Measurements from ENCODE around the gene CRACR2B.

The CRACR2B gene

GRCh38 chr11:786235-787083 lies 41.3 kb upstream of the CRACR2B start:
- H3K4me1 ChIP-seq: no peaks in the 10 kb centered on the region; the same call in 1 of the 2 replicates
- no peaks in the 10 kb centered on the region for H3K9me3 ChIP-seq
- no peak overlapping the region for H3K4me3 ChIP-seq (ENCODE audit: low read depth, low read length)
- no peak for DNase-seq
- H3K27me3 ChIP-seq: no peaks in the 10 kb centered on the region
- TF ChIP-seq CTCF (IDR thresholded peaks at IDR 0.05; ENCODE audit: low read depth, low read length): no peak
- no peaks in the 10 kb centered on the region for H3K36me3 ChIP-seq

GRCh38 chr11:787084-787675 lies 40.5 kb upstream of the CRACR2B start:
- H3K4me1 ChIP-seq: no peaks in the 10 kb centered on the region; the same call in 1 of the 2 replicates

GRCh38 chr11:788009-788640 lies 39.6 kb upstream of the CRACR2B start:
- no peak for TF ChIP-seq CTCF (IDR thresholded peaks at IDR 0.05; ENCODE audit: low read depth, low read length)
- no peak overlapping the region for H3K4me3 ChIP-seq (ENCODE audit: low read depth, low read length)
- no peak for DNase-seq

More at GRCh38 chr11:787084-787675, 40.5 kb upstream of the CRACR2B start:
- H3K27me3 ChIP-seq: no peaks in the 10 kb centered on the region
- TF ChIP-seq CTCF (IDR thresholded peaks at IDR 0.05; ENCODE audit: low read depth, low read length): no peak
- H3K4me3 ChIP-seq (ENCODE audit: low read depth, low read length): no peak overlapping the region
- no peaks in the 10 kb centered on the region for H3K9me3 ChIP-seq
- no peaks in the 10 kb centered on the region for H3K36me3 ChIP-seq
- DNase-seq: no peak

GRCh38 chr11:788953-789940 lies 38.5 kb upstream of the CRACR2B start:
- Histone ChIP-seq H3K4me1 (no peaks in the 10 kb centered on the region), H3K27me3 (no peaks in the 10 kb centered on the region), H3K4me3 (ENCODE audit: low read depth, low read length) (peak overlapping the region; percentile 58), H3K36me3 (peaks cover 2% of the 10 kb centered on the region; the same call in 1 of the 2 replicates), H3K9me3 (no peaks in the 10 kb centered on the region)
- no peak for TF ChIP-seq CTCF (IDR thresholded peaks at IDR 0.05; ENCODE audit: low read depth, low read length)
- DNase-seq: no peak

More at GRCh38 chr11:788009-788640, 39.6 kb upstream of the CRACR2B start:
- no peaks in the 10 kb centered on the region for H3K36me3 ChIP-seq
- no peaks in the 10 kb centered on the region for H3K27me3 ChIP-seq
- no peaks in the 10 kb centered on the region; the same call in 1 of the 2 replicates for H3K4me1 ChIP-seq
- no peaks in the 10 kb centered on the region for H3K9me3 ChIP-seq

- Histone ChIP-seq H3K4me1 (no peaks in the 10 kb centered on the region), H3K4me3 (ENCODE audit: low read depth, low read length) (peak within 1 kb of the TSS; percentile 58), H3K36me3 (peaks cover 7% of the 10 kb centered on the region; the same call in 1 of the 2 replicates), H3K9me3 (no peaks in the 10 kb centered on the region), H3K27me3 (no peaks in the 10 kb centered on the region)
- DNase-seq: peak; percentile 67
- no peak for TF ChIP-seq CTCF (IDR thresholded peaks at IDR 0.05; ENCODE audit: low read depth, low read length)
Observed at GRCh38 chr11:789943-790342, 37.8 kb upstream of the CRACR2B start, which contains the start of gene CEND1. TSS of gene CEND1 (minus strand) at chr11:790090. CDS start at chr11:788576, 1,514 bp downstream.

Measured in BE2C (cell line).